HepG2 (cell line): ENCODE data around the gene ZC3H13. TPM values are rescaled to one million over a fixed set of nuclear protein-coding genes. Genes with fewer than 3 reads are reported as not detected.

Source experiments
- E2F5 ChIP-seq: sonication (generic); formaldehyde crosslinking; conservative IDR thresholded peaks from 2 replicates; pipeline ENCODE4 v1.4.0; 2020; ENCODE audit warnings: missing genetic modification reagents
- HOXA3 ChIP-seq: sonication (generic); formaldehyde crosslinking; IDR thresholded peaks from 2 replicates; pipeline ENCODE4 v1.5.0; 2020; ENCODE audit warnings: missing genetic modification reagents
- MED1 ChIP-seq: sonication (generic); formaldehyde crosslinking; IDR thresholded peaks from 2 replicates; pipeline ENCODE4 v1.4.0; 2020; ENCODE audit warnings: missing genetic modification reagents
- NR2C2 ChIP-seq: sonication (generic); formaldehyde crosslinking; IDR thresholded peaks from 2 replicates; pipeline ENCODE4 v1.4.0; 2020; ENCODE audit warnings: missing genetic modification reagents, mild to moderate bottlenecking, moderate library complexity, borderline replicate concordance
- THAP9 ChIP-seq: sonication (generic); formaldehyde crosslinking; IDR thresholded peaks from 2 replicates; pipeline ENCODE4; 2020; ENCODE audit warnings: missing genetic modification reagents, mild to moderate bottlenecking, borderline replicate concordance
- XRCC5 ChIP-seq: fragments of 200-400 bp; formaldehyde crosslinking; optimal IDR thresholded peaks from 2 replicates; pipeline ENCODE3; 2017; ENCODE audit warnings: mild to moderate bottlenecking, low read length
- ZC3H13 ChIP-seq: sonication (generic); formaldehyde crosslinking; IDR thresholded peaks from 2 replicates; pipeline ENCODE4 v1.8.1; 2023; ENCODE audit warnings: mild to moderate bottlenecking, missing genetic modification reagents, moderate library complexity
- ZIK1 ChIP-seq: sonication (generic); formaldehyde crosslinking; IDR thresholded peaks from 2 replicates; pipeline ENCODE4 v1.5.0; 2020; ENCODE audit warnings: mild to moderate bottlenecking, low read depth, missing genetic modification reagents, borderline replicate concordance
- ZNF317 ChIP-seq: sonication (generic); formaldehyde crosslinking; IDR thresholded peaks from 2 replicates; pipeline ENCODE4 v1.5.0; 2020; ENCODE audit warnings: mild to moderate bottlenecking, missing genetic modification reagents
- ZNF329 ChIP-seq: sonication (generic); formaldehyde crosslinking; IDR thresholded peaks from 2 replicates; pipeline ENCODE4 v1.9.0; 2021; ENCODE audit warnings: low read depth, mild to moderate bottlenecking, missing genetic modification reagents
- ZNF407 ChIP-seq: sonication (generic); formaldehyde crosslinking; IDR thresholded peaks from one replicate; pipeline ENCODE4 v1.5.1; 2020; ENCODE audit warnings: mild to moderate bottlenecking, missing genetic modification reagents; ENCODE audit errors: not compliant biosample characterization
- ZNF451 ChIP-seq: sonication (generic); formaldehyde crosslinking; IDR thresholded peaks from 2 replicates; pipeline ENCODE4 v1.5.0; 2020; ENCODE audit warnings: mild to moderate bottlenecking, missing genetic modification reagents
- ZNF550 ChIP-seq: sonication (generic); formaldehyde crosslinking; IDR thresholded peaks from 2 replicates; pipeline ENCODE4 v1.4.0; 2020; ENCODE audit warnings: mild to moderate bottlenecking, missing genetic modification reagents, borderline replicate concordance
- ZNF713 ChIP-seq: sonication (generic); formaldehyde crosslinking; IDR thresholded peaks from 2 replicates; pipeline ENCODE4 v1.4.0; 2020; ENCODE audit warnings: mild to moderate bottlenecking, missing genetic modification reagents
- ZNF839 ChIP-seq: sonication (generic); formaldehyde crosslinking; IDR thresholded peaks from 2 replicates; pipeline ENCODE4 v1.4.0; 2020; ENCODE audit warnings: missing genetic modification reagents, mild to moderate bottlenecking, borderline replicate concordance
- polyA plus RNA-seq, 8 experiments: library from polyadenylated mRNA; depleted of rRNA in 3 of 8; stranded (reverse) in 7 of 8; unstranded in 1 of 8; fragments of >200 nt; fragmentation: Illumina TruSeq in 4 of 8; extraction: Trizol in 4 of 8; gene quantifications; 2 replicates each; pipeline versions ENCODE4 v1.2.1 to v1.2.3, GENCODE V29; 2011 to 2016; ENCODE audit warnings: low read depth in 4 of 8, missing spikeins in 1 of 8, mixed read lengths in 1 of 8; ENCODE audit not compliant: insufficient read depth in 1 of 8
- total RNA-seq, 5 experiments: library from RNA; depleted of rRNA; stranded (reverse); fragments of >200 nt; fragmentation: Illumina TruSeq; extraction: Trizol; gene quantifications; 2 replicates each; pipeline ENCODE4 v1.2.3, GENCODE V29; 2016; ENCODE audit warnings: low read depth in 1 of 5

The ZC3H13 gene
- total and polyA plus RNA-seq, 2 of the 13 experiments (the other 11 are each of a cell fraction or from before 2014, with no cell fraction given), result 2.7 to 23.5 TPM

- TF ChIP-seq THAP9 (CRISPR knock-in tag), result peak; percentile 94
- peak; percentile 61; the same call in 1 of the 2 replicates for TF ChIP-seq MED1
- TF ChIP-seq ZNF839, result no peak
- no peak for TF ChIP-seq ZNF550 (CRISPR knock-in tag)
- TF ChIP-seq HOXA3, result peak; percentile 92
- TF ChIP-seq E2F5 (CRISPR knock-in tag), result no peak
- peak; percentile 55 for TF ChIP-seq ZNF407 (CRISPR knock-in tag)
- TF ChIP-seq ZNF713 (CRISPR knock-in tag), result no peak
- no peak for TF ChIP-seq ZC3H13 (CRISPR knock-in tag)
- TF ChIP-seq NR2C2 (CRISPR knock-in tag), result peak; percentile 69; the same call in 1 of the 2 replicates
- no peak for TF ChIP-seq ZNF329
- TF ChIP-seq ZNF451 (CRISPR knock-in tag), result 0 out of 2 replicates have a peak, but pooled peaks have one; percentile 33
- 0 out of 2 replicates have a peak, but pooled peaks have one; percentile 18 for TF ChIP-seq ZNF317 (CRISPR knock-in tag)
- TF ChIP-seq XRCC5, result peak; percentile 61
- TF ChIP-seq ZIK1, result 0 out of 2 replicates have a peak, but pooled peaks have one; percentile 45
Observed at GRCh38 chr13:46052319-46053161, at the start of gene ZC3H13 (continued).
